Mesenchymal stem cell (in vitro differentiated cells and primary cell): Measurements from ENCODE around the gene CCT3.

Experiments
- DNase-seq: peaks from one replicate; pipeline ENCODE4 v3.0.0-alpha.2; 2013
- H2AFZ ChIP-seq: one replicate; pipeline ENCODE4 v1.6.1; 2013; ENCODE audit warnings: low read depth, mild to moderate bottlenecking, control low read depth, inconsistent platforms, low read length, moderate library complexity
- H2AK5ac ChIP-seq: 2 replicates; pipeline ENCODE4 v1.6.1; 2013; ENCODE audit warnings: low read length, moderate library complexity, mild to moderate bottlenecking, inconsistent platforms; ENCODE audit not compliant: severe bottlenecking
- H2BK120ac ChIP-seq: one replicate; pipeline ENCODE4 v1.6.1; 2013; ENCODE audit warnings: low read depth, mild to moderate bottlenecking, inconsistent platforms, low read length, moderate library complexity
- H2BK12ac ChIP-seq, 2 experiments: one replicate each; pipeline ENCODE4 v1.6.1; 2013; ENCODE audit warnings: inconsistent platforms in 2 of 2, low read length in 2 of 2, mild to moderate bottlenecking in 2 of 2, moderate library complexity in 2 of 2, control low read depth in 1 of 2
- H2BK15ac ChIP-seq: one replicate; pipeline ENCODE4 v1.6.1; 2013; ENCODE audit warnings: mild to moderate bottlenecking, low read depth, inconsistent platforms; ENCODE audit not compliant: poor library complexity, severe bottlenecking
- H2BK5ac ChIP-seq: 2 replicates; pipeline ENCODE4 v1.6.1; 2013; ENCODE audit warnings: low read depth, mild to moderate bottlenecking, low read length, control low read depth, inconsistent platforms; ENCODE audit not compliant: poor library complexity, severe bottlenecking
- H3K14ac ChIP-seq, 2 experiments: one replicate each; pipeline ENCODE4 v1.6.1; 2013; ENCODE audit warnings: inconsistent platforms in 2 of 2, low read length in 2 of 2, control low read depth in 1 of 2, mild to moderate bottlenecking in 1 of 2, moderate library complexity in 1 of 2
- H3K18ac ChIP-seq, 2 experiments: one replicate each; pipeline ENCODE4 v1.6.1; 2013; ENCODE audit warnings: inconsistent platforms in 2 of 2, low read length in 2 of 2, control low read depth in 1 of 2, low read depth in 1 of 2, mild to moderate bottlenecking in 1 of 2
- H3K23ac ChIP-seq, 2 experiments: one replicate each; pipeline ENCODE4 v1.6.1; 2013; ENCODE audit warnings: inconsistent platforms in 2 of 2, low read length in 2 of 2, mild to moderate bottlenecking in 2 of 2, moderate library complexity in 2 of 2, control low read depth in 1 of 2
- H3K27ac ChIP-seq: 2 replicates; pipeline ENCODE4 v1.5.1; 2013; ENCODE audit warnings: mild to moderate bottlenecking, moderate library complexity, low read length, control low read depth, inconsistent platforms; ENCODE audit not compliant: poor library complexity, severe bottlenecking
- H3K27me3 ChIP-seq, 2 experiments: 2 replicates each; pipeline versions ENCODE4 v1.6.1 to v1.7.0; 2013; ENCODE audit warnings: low read length in 2 of 2, mild to moderate bottlenecking in 2 of 2, moderate library complexity in 2 of 2, control low read depth in 1 of 2, inconsistent platforms in 1 of 2; ENCODE audit not compliant: control insufficient read depth in 1 of 2, insufficient read depth in 1 of 2
- H3K36me3 ChIP-seq, 2 experiments: 2 replicates each; pipeline versions ENCODE4 v1.6.1 to v1.7.0; 2013; ENCODE audit warnings: low read length in 2 of 2, control low read depth in 1 of 2, inconsistent platforms in 1 of 2, low read depth in 1 of 2, mild to moderate bottlenecking in 1 of 2; ENCODE audit not compliant: insufficient read depth in 2 of 2, control insufficient read depth in 1 of 2
- H3K4ac ChIP-seq, 2 experiments: one replicate each; pipeline ENCODE4 v1.6.1; 2013; ENCODE audit warnings: inconsistent platforms in 2 of 2, low read length in 2 of 2, mild to moderate bottlenecking in 2 of 2, moderate library complexity in 2 of 2, control low read depth in 1 of 2, low read depth in 1 of 2
- H3K4me1 ChIP-seq: 2 replicates; pipeline ENCODE4 v1.6.1; 2013; ENCODE audit warnings: low read depth, low read length, control low read depth; ENCODE audit not compliant: control insufficient read depth, insufficient read depth
- H3K4me2 ChIP-seq: 2 replicates; pipeline ENCODE4 v1.6.1; 2013; ENCODE audit warnings: low read length, mild to moderate bottlenecking, inconsistent platforms; ENCODE audit not compliant: poor library complexity, severe bottlenecking
- H3K4me3 ChIP-seq, 2 experiments: 2 replicates each; pipeline versions ENCODE4 v1.5.1 to v1.7.0; 2013; ENCODE audit warnings: low read length in 2 of 2, mild to moderate bottlenecking in 2 of 2, control low read depth in 1 of 2, low read depth in 1 of 2; ENCODE audit not compliant: insufficient read depth in 1 of 2
- H3K79me1 ChIP-seq: replicated peaks from 2 replicates; pipeline ENCODE4 v1.6.1; 2013; ENCODE audit warnings: mild to moderate bottlenecking, control low read depth, low read length, inconsistent platforms; ENCODE audit not compliant: poor library complexity, severe bottlenecking
- H3K9ac ChIP-seq: 2 replicates; pipeline ENCODE4 v1.7.0; 2013; ENCODE audit warnings: mild to moderate bottlenecking, low read length, moderate library complexity
- H3K9me3 ChIP-seq: 2 replicates; pipeline ENCODE4 v1.7.0; 2013; ENCODE audit warnings: mild to moderate bottlenecking, low read length; ENCODE audit not compliant: control insufficient read depth
- H4K8ac ChIP-seq: one replicate; pipeline ENCODE4 v1.6.1; 2013; ENCODE audit warnings: inconsistent platforms, mild to moderate bottlenecking, low read length, moderate library complexity
- H4K91ac ChIP-seq: one replicate; pipeline ENCODE4 v1.6.1; 2013; ENCODE audit warnings: mild to moderate bottlenecking, low read length, inconsistent platforms
- WGBS: methylation state at CpG from one replicate; pipeline ENCODE4 v1.1.7; 2013; ENCODE audit warnings: mixed read lengths; 5-methylcytosine and 5-hydroxymethylcytosine counted together

CCT3 gene

GRCh38 chr1:156298852-156299357, 39.2 kb downstream of the CCT3 start, which contains the start of gene VHLL:
VHLL (minus strand) TSS chr1:156299307; CDS start chr1:156299189, 118 bp downstream.
- Histone ChIP-seq H3K4me2 (no peak within 1 kb of the TSS), H3K4ac (no peak within 1 kb of the TSS), H2BK120ac (no peak within 1 kb of the TSS), H3K9me3 (no peaks in the 10 kb centered on the region), H3K23ac (no peak within 1 kb of the TSS), H2BK12ac (no peak within 1 kb of the TSS), H3K9ac (no peak within 1 kb of the TSS), H3K36me3 (peaks cover 4 to 15% of the 10 kb centered on the region in 2 experiments), H2BK15ac (no peak within 1 kb of the TSS), H4K8ac (no peak within 1 kb of the TSS), H3K4me1 (peaks cover 7% of the 10 kb centered on the region), H3K79me1 (peaks cover 12% of the 10 kb centered on the region), H2AK5ac (no peak within 1 kb of the TSS), H2AFZ (no peak within 1 kb of the TSS), H4K91ac (peak within 1 kb of the TSS; percentile 60), H3K14ac (no peak within 1 kb of the TSS), H3K27me3 (no peaks in the 10 kb centered on the region), H3K4me3 (no peak within 1 kb of the TSS), H3K18ac (no peak within 1 kb of the TSS), H2BK5ac (no peak within 1 kb of the TSS), H3K27ac (no peak within 1 kb of the TSS)
- WGBS = 95% methylated on average over 19 of the region's 19 CpGs
- DNase-seq = no peak

- DNase-seq = peak; percentile 63
- Histone ChIP-seq H4K8ac (peak within 1 kb of the TSS; percentile 94), H3K27me3 (no peaks in the 10 kb centered on the region), H3K4me2 (peak within 1 kb of the TSS; percentile 77), H3K27ac (no peak within 1 kb of the TSS), H2BK5ac (peak within 1 kb of the TSS; percentile 22), H2BK120ac (peak within 1 kb of the TSS; percentile 39), H3K79me1 (peaks cover 20% of the 10 kb centered on the region), H3K4ac (peak within 1 kb of the TSS; percentile 66 to 90), H2BK15ac (peak within 1 kb of the TSS; percentile 62), H3K18ac (peak within 1 kb of the TSS; percentile 81 to 87), H3K9me3 (no peaks in the 10 kb centered on the region), H3K14ac (peak within 1 kb of the TSS in 1 of 2 experiments; percentile 85), H3K4me1 (peaks cover 18% of the 10 kb centered on the region), H2BK12ac (peak within 1 kb of the TSS; percentile 22 to 42), H3K9ac (peak within 1 kb of the TSS; percentile 97), H2AK5ac (peak within 1 kb of the TSS; percentile 93), H2AFZ (peak within 1 kb of the TSS; percentile 60), H3K4me3 (peak within 1 kb of the TSS; percentile 78 to 98), H3K23ac (peak within 1 kb of the TSS in 1 of 2 experiments; percentile 23), H3K36me3 (peaks cover 18 to 25% of the 10 kb centered on the region in 2 experiments), H4K91ac (peak within 1 kb of the TSS; percentile 57)
- 17% methylated on average over 13 of the region's 17 CpGs for WGBS
These were observed 42.6 kb downstream of the CCT3 start, which contains the start of gene GLMP for GRCh38 chr1:156295391-156295947. GLMP (minus strand) TSS chr1:156295679; CDS start chr1:156295645, 34 bp downstream.

GRCh38 chr1:156293895-156294294, 44.2 kb downstream of the CCT3 start:
- peaks cover 18 to 34% of the 10 kb centered on the region in 2 experiments for H3K36me3 ChIP-seq
- 98% methylated on average over 8 of the region's 9 CpGs for WGBS
- H3K18ac ChIP-seq = no peak overlapping the region
- no peak overlapping the region for H4K8ac ChIP-seq
- no peak overlapping the region for H3K4ac ChIP-seq
- H3K14ac ChIP-seq = no peak overlapping the region
- H2AFZ ChIP-seq = no peak overlapping the region
- peaks cover 18% of the 10 kb centered on the region for H3K4me1 ChIP-seq
- no peak overlapping the region for H3K23ac ChIP-seq
- no peak for DNase-seq
- peak overlapping the region; percentile 97 for H3K9ac ChIP-seq
- H3K4me3 ChIP-seq = no peak overlapping the region
- H3K9me3 ChIP-seq = no peaks in the 10 kb centered on the region
- H2BK12ac ChIP-seq = no peak overlapping the region
- H3K79me1 ChIP-seq = peaks cover 21% of the 10 kb centered on the region
- no peak overlapping the region for H4K91ac ChIP-seq
- H3K27ac ChIP-seq = no peak overlapping the region
- H3K4me2 ChIP-seq = no peak overlapping the region
- H2BK120ac ChIP-seq = no peak overlapping the region
- no peak overlapping the region for H2BK5ac ChIP-seq
- H3K27me3 ChIP-seq = no peaks in the 10 kb centered on the region
- no peak overlapping the region for H2BK15ac ChIP-seq
- H2AK5ac ChIP-seq = no peak overlapping the region

GRCh38 chr1:156293098-156293434, 45.0 kb downstream of the CCT3 start:
- Histone ChIP-seq H2AFZ (no peak overlapping the region), H3K27ac (no peak overlapping the region), H3K14ac (no peak overlapping the region), H3K4ac (no peak overlapping the region), H3K4me1 (peaks cover 18% of the 10 kb centered on the region), H3K4me3 (no peak overlapping the region), H3K36me3 (peaks cover 18 to 41% of the 10 kb centered on the region in 2 experiments), H3K9ac (no peak overlapping the region), H3K27me3 (no peaks in the 10 kb centered on the region), H2AK5ac (no peak overlapping the region), H3K79me1 (peaks cover 21% of the 10 kb centered on the region), H3K18ac (no peak overlapping the region), H4K91ac (no peak overlapping the region), H2BK12ac (no peak overlapping the region), H2BK120ac (no peak overlapping the region), H3K9me3 (no peaks in the 10 kb centered on the region), H2BK5ac (no peak overlapping the region), H3K23ac (no peak overlapping the region), H3K4me2 (no peak overlapping the region), H2BK15ac (no peak overlapping the region), H4K8ac (no peak overlapping the region)
- DNase-seq = no peak
- WGBS = 95% methylated on average over 8 of the region's 8 CpGs
